HAP-1 (cell line): Measurements from ENCODE around the gene SELL.
"Not testable (repeated sequence)": the region's sequence is repeated elsewhere in the genome, so short reads cannot be mapped to it uniquely, and the experiment has no call there.

Experiments
- DNase-seq, 2 experiments: peaks; one replicate each; pipeline ENCODE4 v3.0.0-alpha.2; 2016 to 2020; ENCODE audit warnings: low spot score in 2 of 2
- H3K27me3 ChIP-seq: fragments of 250-450 bp; sonication (Bioruptor Pico); 2 replicates; pipeline ENCODE4 v1.5.1; 2020; ENCODE audit warnings: low read depth, mild to moderate bottlenecking, moderate library complexity
- H3K36me3 ChIP-seq: fragments of 250-450 bp; sonication (Bioruptor Pico); replicated peaks from 2 replicates; pipeline ENCODE4 v1.5.1; 2020; ENCODE audit warnings: mild to moderate bottlenecking
- H3K4me1 ChIP-seq: fragments of 250-450 bp; sonication (Bioruptor Pico); 2 replicates; pipeline ENCODE4 v1.5.1; 2020; ENCODE audit warnings: mild to moderate bottlenecking
- H3K4me3 ChIP-seq: fragments of 250-450 bp; sonication (Bioruptor Pico); 2 replicates; pipeline ENCODE4 v1.5.1; 2020; ENCODE audit warnings: mild to moderate bottlenecking, moderate library complexity
- H3K9me3 ChIP-seq: fragments of 250-450 bp; sonication (Bioruptor Pico); 2 replicates; pipeline ENCODE4 v1.5.1; 2020; ENCODE audit warnings: mild to moderate bottlenecking, moderate library complexity
- in situ Hi-C: fragments of 300-500 bp; cut with MboI; formaldehyde crosslinking; loops from 3 replicates; pipeline ENCODE4 v1.14.3; 2020; ENCODE audit warnings: low sequenced_read_pairs, inconsistent platforms, mixed read lengths

The SELL gene

GRCh38 chr1:169670836-169671235 is 40.6 kb downstream of the SELL start:
- H3K4me3 ChIP-seq, result no peak overlapping the region
- in situ Hi-C loops, result no loop called here
- no peaks in the 10 kb centered on the region for H3K9me3 ChIP-seq
- no peaks in the 10 kb centered on the region for H3K4me1 ChIP-seq
- no peak for DNase-seq
- H3K36me3 ChIP-seq, result no peaks in the 10 kb centered on the region
- H3K27me3 ChIP-seq, result no peaks in the 10 kb centered on the region

GRCh38 chr1:169670244-169670643 is 41.2 kb downstream of the SELL start:
- in situ Hi-C loops, DNase-seq, H3K4me1 ChIP-seq: not testable (repeated sequence)

GRCh38 chr1:169667699-169668596 is 43.5 kb downstream of the SELL start:
- in situ Hi-C loops, H3K4me1 ChIP-seq, H3K9me3 ChIP-seq, H3K27me3 ChIP-seq, DNase-seq, H3K4me3 ChIP-seq, H3K36me3 ChIP-seq: not testable (repeated sequence)

More at GRCh38 chr1:169670244-169670643, 41.2 kb downstream of the SELL start:
- H3K4me3 ChIP-seq, H3K36me3 ChIP-seq, H3K27me3 ChIP-seq, H3K9me3 ChIP-seq: not testable (repeated sequence)

- H3K4me1 ChIP-seq, H3K36me3 ChIP-seq, H3K9me3 ChIP-seq, in situ Hi-C loops, H3K27me3 ChIP-seq, DNase-seq, H3K4me3 ChIP-seq: not testable (repeated sequence)
These were observed 44.2 kb downstream of the SELL start for GRCh38 chr1:169667227-169667639.

- DNase-seq, in situ Hi-C loops, H3K36me3 ChIP-seq, H3K4me1 ChIP-seq, H3K27me3 ChIP-seq, H3K4me3 ChIP-seq, H3K9me3 ChIP-seq: not testable (repeated sequence)
These were observed 48.7 kb downstream of the SELL start for GRCh38 chr1:169662680-169663079.

GRCh38 chr1:169661066-169661465 is 50.4 kb downstream of the SELL start:
- H3K4me1 ChIP-seq, H3K36me3 ChIP-seq, in situ Hi-C loops, H3K4me3 ChIP-seq, H3K27me3 ChIP-seq, DNase-seq, H3K9me3 ChIP-seq: not testable (repeated sequence)

GRCh38 chr1:169658777-169659176 is 52.6 kb downstream of the SELL start:
- H3K4me3 ChIP-seq, H3K27me3 ChIP-seq, H3K4me1 ChIP-seq, H3K36me3 ChIP-seq, in situ Hi-C loops, DNase-seq, H3K9me3 ChIP-seq: not testable (repeated sequence)

GRCh38 chr1:169653873-169654272 is 57.5 kb downstream of the SELL start:
- H3K9me3 ChIP-seq, result no peaks in the 10 kb centered on the region
- DNase-seq, result no peak

GRCh38 chr1:169651035-169651434 is 60.4 kb downstream of the SELL start:
- DNase-seq, result no peak
- H3K36me3 ChIP-seq, result no peaks in the 10 kb centered on the region
- in situ Hi-C loops, result no loop called here
- H3K4me3 ChIP-seq, result no peak overlapping the region
- no peaks in the 10 kb centered on the region for H3K9me3 ChIP-seq
- no peaks in the 10 kb centered on the region for H3K4me1 ChIP-seq
- no peaks in the 10 kb centered on the region; the same call in 1 of the 2 replicates for H3K27me3 ChIP-seq

More at GRCh38 chr1:169653873-169654272, 57.5 kb downstream of the SELL start:
- in situ Hi-C loops, result no loop called here
- Histone ChIP-seq H3K4me1 (no peaks in the 10 kb centered on the region), H3K36me3 (no peaks in the 10 kb centered on the region), H3K27me3 (no peaks in the 10 kb centered on the region), H3K4me3 (no peak overlapping the region)

- in situ Hi-C loops, result no loop called here
- H3K36me3 ChIP-seq, result no peaks in the 10 kb centered on the region
- no peaks in the 10 kb centered on the region for H3K4me1 ChIP-seq
- H3K4me3 ChIP-seq, result no peak overlapping the region
- DNase-seq, result no peak
- H3K27me3 ChIP-seq, result no peaks in the 10 kb centered on the region; the same call in 1 of the 2 replicates
- no peaks in the 10 kb centered on the region for H3K9me3 ChIP-seq
These were observed 60.9 kb downstream of the SELL start for GRCh38 chr1:169650551-169650950.

GRCh38 chr1:169648709-169649108 is 62.7 kb downstream of the SELL start:
- in situ Hi-C loops, result no loop called here
- Histone ChIP-seq H3K4me3 (no peak overlapping the region), H3K4me1 (no peaks in the 10 kb centered on the region), H3K9me3 (no peaks in the 10 kb centered on the region), H3K36me3 (no peaks in the 10 kb centered on the region), H3K27me3 (no peaks in the 10 kb centered on the region; the same call in 1 of the 2 replicates)
- DNase-seq, result no peak

GRCh38 chr1:169648187-169648586 is 63.2 kb downstream of the SELL start:
- in situ Hi-C loops, result no loop called here
- no peak for DNase-seq
- H3K4me3 ChIP-seq, result no peak overlapping the region
- no peaks in the 10 kb centered on the region for H3K36me3 ChIP-seq
- no peaks in the 10 kb centered on the region; the same call in 1 of the 2 replicates for H3K27me3 ChIP-seq
- H3K9me3 ChIP-seq, result no peaks in the 10 kb centered on the region
- H3K4me1 ChIP-seq, result no peaks in the 10 kb centered on the region

GRCh38 chr1:169647512-169647911 is 63.9 kb downstream of the SELL start:
- no peak overlapping the region for H3K4me3 ChIP-seq
- DNase-seq, result no peak
- no peaks in the 10 kb centered on the region; the same call in 1 of the 2 replicates for H3K27me3 ChIP-seq
- no peaks in the 10 kb centered on the region for H3K4me1 ChIP-seq
- in situ Hi-C loops, result no loop called here
- no peaks in the 10 kb centered on the region for H3K9me3 ChIP-seq
- no peaks in the 10 kb centered on the region for H3K36me3 ChIP-seq

- no peaks in the 10 kb centered on the region for H3K36me3 ChIP-seq
- no peak for DNase-seq
- in situ Hi-C loops, result no loop called here
- no peaks in the 10 kb centered on the region; the same call in 1 of the 2 replicates for H3K27me3 ChIP-seq
- H3K4me1 ChIP-seq, result no peaks in the 10 kb centered on the region
- H3K9me3 ChIP-seq, result no peaks in the 10 kb centered on the region
- no peak overlapping the region for H3K4me3 ChIP-seq
These were observed 67.1 kb downstream of the SELL start for GRCh38 chr1:169644297-169644696.
